ENCODE results near the gene LRMDA. TPM values are rescaled to one million over a fixed set of nuclear protein-coding genes. Genes with fewer than 3 reads are reported as not detected.

The LRMDA gene
- total RNA-seq, 6 experiments from 2014 or later: 0.32 TPM; not detected in 5

GRCh38 chr10:76487582-76487981, 1056.2 kb downstream of the LRMDA start:
- peaks cover 24% of the 10 kb centered on the region for H3K9me3 Mint-ChIP-seq

DNA sequence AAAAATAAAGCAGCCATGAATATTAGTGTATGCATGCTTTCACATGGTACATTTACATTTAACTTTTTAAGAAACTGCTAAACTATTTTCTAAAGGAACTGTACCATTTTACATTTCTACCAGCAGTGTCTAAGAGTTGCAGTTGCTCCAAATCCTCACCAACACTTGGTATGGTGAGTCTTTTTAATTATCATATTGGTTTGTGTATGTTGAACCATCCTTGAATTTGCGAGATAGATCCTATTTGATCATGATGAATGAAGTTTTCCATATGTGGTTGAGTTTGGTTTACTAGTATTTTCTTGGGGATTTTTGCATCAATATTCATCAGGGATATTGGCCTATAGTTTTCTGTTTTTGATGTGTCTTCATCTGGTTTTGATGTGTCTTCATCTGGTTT, 1057.2 kb downstream of the LRMDA start:
- peaks cover 22% of the 10 kb centered on the region for H3K36me3 Mint-ChIP-seq (ENCODE audit: low read depth)
- H3K27ac Mint-ChIP-seq: no peak overlapping the region
- no peak for TF ChIP-seq CTCF (IDR thresholded peaks at IDR 0.05)
- DNase-seq: no peak
- peaks cover 19% of the 10 kb centered on the region for H3K4me1 Mint-ChIP-seq (ENCODE audit: low read depth)
- no peak overlapping the region for H3K4me3 Mint-ChIP-seq
- H3K27me3 Mint-ChIP-seq (ENCODE audit: insufficient read depth): peaks cover 2% of the 10 kb centered on the region; the same call in 1 of the 2 replicates
- H3K9me3 Mint-ChIP-seq: peaks cover 24% of the 10 kb centered on the region

More at GRCh38 chr10:76487582-76487981, 1056.2 kb downstream of the LRMDA start:
- Mint-ChIP-seq H3K4me1 (ENCODE audit: low read depth) (peaks cover 16% of the 10 kb centered on the region), H3K36me3 (ENCODE audit: low read depth) (peaks cover 22% of the 10 kb centered on the region), H3K27ac (no peak overlapping the region), H3K27me3 (ENCODE audit: insufficient read depth) (peaks cover 2% of the 10 kb centered on the region; the same call in 1 of the 2 replicates), H3K4me3 (no peak overlapping the region)
- no peak for DNase-seq
- no peak for TF ChIP-seq CTCF (IDR thresholded peaks at IDR 0.05)

GRCh38 chr10:76491216-76491615, 1059.8 kb downstream of the LRMDA start:
- TF ChIP-seq CTCF (IDR thresholded peaks at IDR 0.05): no peak
- Mint-ChIP-seq H3K4me3 (no peak overlapping the region), H3K9me3 (peaks cover 24% of the 10 kb centered on the region), H3K27ac (no peak overlapping the region), H3K27me3 (ENCODE audit: insufficient read depth) (no peaks in the 10 kb centered on the region), H3K36me3 (ENCODE audit: low read depth) (peaks cover 22% of the 10 kb centered on the region), H3K4me1 (ENCODE audit: low read depth) (peaks cover 19% of the 10 kb centered on the region)
- no peak for DNase-seq

GRCh38 chr10:76492026-76492425, 1060.6 kb downstream of the LRMDA start:
- H3K27me3 Mint-ChIP-seq (ENCODE audit: insufficient read depth): no peaks in the 10 kb centered on the region
- H3K27ac Mint-ChIP-seq: no peak overlapping the region
- peaks cover 27% of the 10 kb centered on the region for H3K9me3 Mint-ChIP-seq
- DNase-seq: peak; percentile 80
- H3K4me1 Mint-ChIP-seq (ENCODE audit: low read depth): peaks cover 27% of the 10 kb centered on the region
- no peak overlapping the region for H3K4me3 Mint-ChIP-seq
- H3K36me3 Mint-ChIP-seq (ENCODE audit: low read depth): peaks cover 22% of the 10 kb centered on the region
- TF ChIP-seq CTCF (IDR thresholded peaks at IDR 0.05): no peak

- Mint-ChIP-seq H3K9me3 (peaks cover 24% of the 10 kb centered on the region), H3K27ac (no peak overlapping the region), H3K4me1 (ENCODE audit: low read depth) (peaks cover 36% of the 10 kb centered on the region), H3K36me3 (ENCODE audit: low read depth) (peaks cover 22% of the 10 kb centered on the region), H3K27me3 (ENCODE audit: insufficient read depth) (no peaks in the 10 kb centered on the region), H3K4me3 (no peak overlapping the region)
- DNase-seq: no peak
- TF ChIP-seq CTCF (IDR thresholded peaks at IDR 0.05): no peak
These were observed 1061.5 kb downstream of the LRMDA start for GRCh38 chr10:76492678-76493472.
